OCI-LY3 (cell line): ENCODE measurements around the gene MEAF6.

Source experiments
- H2AFZ ChIP-seq: fragments of 200-600, 300-600 bp; shearing (Covaris generic); 2 replicates; pipeline ENCODE4 v1.6.0; 2014; ENCODE audit warnings: antibody characterized with exemption, low read depth, low read length
- H3K27ac ChIP-seq: fragments of 200-600, 300-600 bp; sonication (generic); 2 replicates; pipeline ENCODE4 v1.5.1; 2014; ENCODE audit warnings: mild to moderate bottlenecking, low read length, moderate library complexity, mixed read lengths
- H3K27me3 ChIP-seq: fragments of 200-600, 300-600 bp; sonication (generic); 2 replicates; pipeline ENCODE4 v1.6.1; 2014; ENCODE audit warnings: low read depth, low read length, mixed read lengths
- H3K36me3 ChIP-seq: fragments of 200-600, 300-600 bp; sonication (generic); replicated peaks from 2 replicates; pipeline ENCODE3; 2014; ENCODE audit warnings: low read depth, low read length, mixed read lengths
- H3K4me1 ChIP-seq: fragments of 300-600, 200-600 bp; sonication (generic); 2 replicates; pipeline ENCODE4 v1.6.1; 2014; ENCODE audit warnings: low read length, mixed read lengths
- H3K4me2 ChIP-seq: fragments of 200-600, 300-600 bp; sonication (generic); 2 replicates; pipeline ENCODE4 v1.6.1; 2014; ENCODE audit warnings: low read length, mixed read lengths
- H3K4me3 ChIP-seq: fragments of 300-600, 200-600 bp; sonication (generic); 2 replicates; pipeline ENCODE4 v1.5.1; 2014; ENCODE audit warnings: antibody characterized with exemption, mild to moderate bottlenecking, low read length, moderate library complexity
- H3K79me2 ChIP-seq: fragments of 300-600, 200-600 bp; shearing (Covaris generic); 2 replicates; pipeline ENCODE4 v1.6.1; 2014; ENCODE audit warnings: mild to moderate bottlenecking, low read length, mixed read lengths
- H3K9ac ChIP-seq: fragments of 300-600, 200-600 bp; shearing (Covaris generic); 2 replicates; pipeline ENCODE4 v1.6.0; 2014; ENCODE audit warnings: mild to moderate bottlenecking, low read length, moderate library complexity
- H3K9me3 ChIP-seq: fragments of 200-600, 300-600 bp; shearing (Covaris generic); 2 replicates; pipeline ENCODE4 v1.6.1; 2014; ENCODE audit warnings: low read length, mixed read lengths; ENCODE audit not compliant: insufficient read depth
- H4K20me1 ChIP-seq: fragments of 200-600, 300-600 bp; sonication (generic); 2 replicates; pipeline ENCODE4 v1.6.1; 2016; ENCODE audit warnings: low read length, mixed read lengths; ENCODE audit not compliant: insufficient read depth
- EZH2phosphoT487 ChIP-seq: fragments of 200-600 bp; shearing (Covaris generic); IDR thresholded peaks from 2 replicates; pipeline ENCODE4 v1.6.1; 2018; ENCODE audit warnings: antibody characterized with exemption, mixed run types, low read depth
- TF ChIP-seq, protein P1 (sequence below): fragments of 200-600, 300-600 bp; sonication (generic); IDR thresholded peaks from 2 replicates; pipeline ENCODE4 v1.5.1; 2014; ENCODE audit warnings: antibody characterized with exemption, low read length, low read depth

MEAF6 gene

DNA sequence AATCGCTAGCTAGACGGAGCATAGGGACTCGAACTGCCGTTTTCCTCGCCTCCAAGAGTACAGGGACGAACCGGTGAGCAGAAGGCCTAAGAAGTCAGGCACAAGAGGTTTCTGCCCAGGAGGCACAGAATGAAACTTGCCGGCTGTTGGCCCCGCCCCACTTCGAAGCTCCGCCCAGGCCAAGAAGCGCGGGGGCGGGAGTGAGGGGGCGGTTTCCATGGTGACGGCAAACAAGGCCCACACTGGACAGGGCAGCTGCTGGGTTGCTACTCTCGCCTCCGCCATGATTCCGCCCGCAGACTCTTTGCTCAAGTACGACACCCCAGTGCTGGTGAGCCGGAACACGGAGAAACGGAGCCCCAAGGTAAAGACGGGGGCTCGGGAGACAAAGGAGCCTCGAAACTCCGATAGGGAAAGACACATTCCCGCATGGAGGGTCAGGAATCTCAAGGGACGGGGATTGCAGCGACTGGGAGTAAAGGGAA lies 42.2 kb upstream of the MEAF6 start, which contains the start of gene DNALI1:
Gene DNALI1 (plus strand): TSS at position 229 of the 485 bp plus-strand sequence. CDS start 55 bp downstream, at position 284.
- Histone ChIP-seq H3K4me2 (no peak within 1 kb of the TSS), H3K4me3 (no peak within 1 kb of the TSS), H3K27me3 (no peaks in the 10 kb centered on the region), H3K79me2 (peaks cover 18% of the 10 kb centered on the region), H3K9ac (no peak within 1 kb of the TSS), H3K36me3 (no peaks in the 10 kb centered on the region), H2AFZ (no peak within 1 kb of the TSS), H3K27ac (no peak within 1 kb of the TSS), H3K4me1 (peaks cover 9% of the 10 kb centered on the region), H3K9me3 (no peaks in the 10 kb centered on the region), H4K20me1 (peaks cover 12% of the 10 kb centered on the region)
- TF ChIP-seq EZH2phosphoT487: no peak
- TF ChIP-seq, protein P1, sequence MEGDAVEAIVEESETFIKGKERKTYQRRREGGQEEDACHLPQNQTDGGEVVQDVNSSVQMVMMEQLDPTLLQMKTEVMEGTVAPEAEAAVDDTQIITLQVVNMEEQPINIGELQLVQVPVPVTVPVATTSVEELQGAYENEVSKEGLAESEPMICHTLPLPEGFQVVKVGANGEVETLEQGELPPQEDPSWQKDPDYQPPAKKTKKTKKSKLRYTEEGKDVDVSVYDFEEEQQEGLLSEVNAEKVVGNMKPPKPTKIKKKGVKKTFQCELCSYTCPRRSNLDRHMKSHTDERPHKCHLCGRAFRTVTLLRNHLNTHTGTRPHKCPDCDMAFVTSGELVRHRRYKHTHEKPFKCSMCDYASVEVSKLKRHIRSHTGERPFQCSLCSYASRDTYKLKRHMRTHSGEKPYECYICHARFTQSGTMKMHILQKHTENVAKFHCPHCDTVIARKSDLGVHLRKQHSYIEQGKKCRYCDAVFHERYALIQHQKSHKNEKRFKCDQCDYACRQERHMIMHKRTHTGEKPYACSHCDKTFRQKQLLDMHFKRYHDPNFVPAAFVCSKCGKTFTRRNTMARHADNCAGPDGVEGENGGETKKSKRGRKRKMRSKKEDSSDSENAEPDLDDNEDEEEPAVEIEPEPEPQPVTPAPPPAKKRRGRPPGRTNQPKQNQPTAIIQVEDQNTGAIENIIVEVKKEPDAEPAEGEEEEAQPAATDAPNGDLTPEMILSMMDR: no peak

DNA sequence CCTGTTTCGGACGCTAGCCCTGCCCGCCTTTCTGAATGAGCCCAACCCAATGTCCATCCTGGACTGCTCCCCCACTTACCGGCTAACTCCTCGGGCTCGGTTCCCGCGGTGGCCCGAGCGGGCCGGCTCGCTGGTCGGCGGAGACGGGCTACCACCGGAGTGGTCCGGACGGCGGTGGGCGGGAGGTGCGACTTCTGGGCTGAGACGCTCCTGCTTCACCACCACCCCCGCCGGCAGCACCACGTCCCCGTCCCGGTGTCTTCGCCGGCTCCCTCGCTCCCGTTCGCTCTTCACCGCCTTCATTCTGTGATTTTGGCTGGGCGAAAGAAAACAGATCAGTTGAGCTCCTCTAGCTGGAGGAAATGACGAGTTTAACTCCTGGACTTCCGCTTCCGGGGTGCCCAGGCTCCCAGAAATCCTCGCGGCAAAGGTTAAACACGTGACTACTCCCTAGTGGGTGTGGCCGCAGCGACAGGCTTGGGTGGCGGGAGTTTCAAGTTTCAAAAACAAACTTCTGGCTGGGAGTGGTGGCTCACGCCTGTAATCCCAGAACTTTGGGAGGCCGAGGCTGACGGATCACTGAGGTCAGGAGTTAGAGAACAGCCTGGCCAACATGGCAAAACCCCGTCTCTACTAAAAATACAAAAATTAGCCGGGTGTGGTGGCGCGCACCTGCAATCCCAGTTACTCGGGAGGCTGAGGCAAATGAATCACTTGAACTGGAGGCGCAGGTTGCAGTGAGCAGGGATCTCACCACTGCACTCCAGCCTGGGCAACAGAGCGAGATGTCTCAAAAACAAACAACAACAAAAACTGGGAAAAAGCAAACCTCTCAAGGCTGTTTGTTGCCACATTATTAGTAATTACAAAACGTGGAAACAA lies 39.6 kb upstream of the MEAF6 start, which contains the start of gene SNIP1:
Gene SNIP1 (minus strand): TSS at position 367 of the 882 bp plus-strand sequence. CDS start 64 bp downstream, at position 303.
- peaks cover 9% of the 10 kb centered on the region for H3K4me1 ChIP-seq
- peak within 1 kb of the TSS; percentile 14; the same call in 1 of the 2 replicates for H2AFZ ChIP-seq
- H3K4me3 ChIP-seq: peak within 1 kb of the TSS; percentile 99
- no peaks in the 10 kb centered on the region for H3K27me3 ChIP-seq
- H3K9ac ChIP-seq: peak within 1 kb of the TSS; percentile 84
- H4K20me1 ChIP-seq: peaks cover 12% of the 10 kb centered on the region
- no peaks in the 10 kb centered on the region for H3K36me3 ChIP-seq
- no peaks in the 10 kb centered on the region for H3K9me3 ChIP-seq
- peak within 1 kb of the TSS; percentile 94 for H3K4me2 ChIP-seq
- peak within 1 kb of the TSS; percentile 33 for H3K27ac ChIP-seq
- H3K79me2 ChIP-seq: peaks cover 18% of the 10 kb centered on the region
- TF ChIP-seq, protein P1: no peak
- TF ChIP-seq EZH2phosphoT487: no peak

- no peaks in the 10 kb centered on the region for H3K27me3 ChIP-seq
- H4K20me1 ChIP-seq: peaks cover 12% of the 10 kb centered on the region
- no peak overlapping the region for H2AFZ ChIP-seq
- H3K4me3 ChIP-seq: peak overlapping the region; percentile 99
- TF ChIP-seq, protein P1: no peak
- TF ChIP-seq EZH2phosphoT487: no peak
- peak overlapping the region; percentile 94 for H3K4me2 ChIP-seq
- H3K4me1 ChIP-seq: peaks cover 9% of the 10 kb centered on the region
- peak overlapping the region; percentile 84 for H3K9ac ChIP-seq
- peaks cover 18% of the 10 kb centered on the region for H3K79me2 ChIP-seq
- no peaks in the 10 kb centered on the region for H3K36me3 ChIP-seq
- no peaks in the 10 kb centered on the region for H3K9me3 ChIP-seq
- peak overlapping the region; percentile 33; the same call in 1 of the 2 replicates for H3K27ac ChIP-seq
Measured at GRCh38 chr1:37553598-37553926, 39.0 kb upstream of the MEAF6 start.

DNA sequence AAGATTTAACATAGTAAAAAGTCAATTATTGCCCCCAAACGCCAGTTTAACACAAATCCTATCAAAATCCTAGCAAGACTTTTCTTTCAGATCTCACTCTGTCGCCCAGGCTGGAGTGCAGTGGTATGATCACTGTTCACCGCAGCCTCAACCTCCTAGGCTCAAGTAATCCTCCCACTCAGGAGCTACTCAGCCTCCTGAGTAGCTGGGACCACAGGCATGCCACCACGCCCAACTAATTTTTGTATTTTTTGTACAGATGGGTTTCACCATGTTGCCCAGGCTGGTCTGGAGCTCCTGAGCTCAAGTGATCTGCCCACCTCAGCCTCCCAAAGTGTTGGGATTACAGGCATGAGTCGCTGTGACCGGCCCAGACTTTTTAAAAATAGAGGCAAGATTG lies 34.8 kb upstream of the MEAF6 start:
- H3K27me3 ChIP-seq: no peaks in the 10 kb centered on the region
- no peak for TF ChIP-seq EZH2phosphoT487
- TF ChIP-seq, protein P1: no peak
- H4K20me1 ChIP-seq: peaks cover 12% of the 10 kb centered on the region
- no peak overlapping the region for H2AFZ ChIP-seq
- H3K4me1 ChIP-seq: peaks cover 9% of the 10 kb centered on the region
- H3K36me3 ChIP-seq: peaks cover 7% of the 10 kb centered on the region
- H3K27ac ChIP-seq: no peak overlapping the region
- peaks cover 18% of the 10 kb centered on the region for H3K79me2 ChIP-seq
- no peak overlapping the region for H3K4me2 ChIP-seq
- H3K4me3 ChIP-seq: no peak overlapping the region
- H3K9ac ChIP-seq: no peak overlapping the region
- no peaks in the 10 kb centered on the region for H3K9me3 ChIP-seq
